Tibial nerve (tissue), 4 donors: Measurements from ENCODE around the gene RAB30. TPM values are rescaled to one million over a fixed set of nuclear protein-coding genes. Genes with fewer than 3 reads are reported as not detected.

ENCODE experiments used
- DNase-seq, 2 donors: peaks; one replicate each; pipeline ENCODE4 v3.0.0-alpha.2; 2019; ENCODE audit warnings: low spot score in 2 of 2
- H3K27ac ChIP-seq, 4 donors: fragments of 200-600 bp; sonication (generic) in 3 of 4; one replicate each; pipeline ENCODE4 v1.5.1; 2017 to 2019; ENCODE audit warnings: mild to moderate bottlenecking in 1 of 4
- H3K27me3 ChIP-seq, 2 donors: fragments of 200-600 bp; sonication (generic) in 1 of 2; one replicate each; pipeline versions ENCODE4 v1.5.1 to v1.6.0; 2017 to 2019
- H3K36me3 ChIP-seq, 3 donors: fragments of 200-600 bp; sonication (generic); one replicate each; pipeline ENCODE4 v1.5.1; 2018 to 2019
- H3K4me1 ChIP-seq, 4 donors: fragments of 200-600 bp; sonication (generic) in 3 of 4; one replicate each; pipeline ENCODE4 v1.5.1; 2017 to 2019
- H3K4me3 ChIP-seq, 4 donors: fragments of 200-600 bp; sonication (generic) in 3 of 4; one replicate each; pipeline ENCODE4 v1.5.1; 2017 to 2019; ENCODE audit warnings: mild to moderate bottlenecking in 1 of 4, moderate library complexity in 1 of 4
- H3K9me3 ChIP-seq, 4 donors: fragments of 200-600 bp; sonication (generic) in 3 of 4; one replicate each; pipeline ENCODE4 v1.5.1; 2017 to 2019
- CTCF ChIP-seq, 5 experiments: fragments of 200-600 bp in 3 of 5; fragments of 450-650 bp in 2 of 5; sonication (generic) in 3 of 5; IDR thresholded peaks; one replicate each; pipeline ENCODE4 v1.5.1; 2016 to 2019; ENCODE audit warnings: antibody characterized with exemption in 5 of 5, mild to moderate bottlenecking in 3 of 5, moderate library complexity in 2 of 5
- EP300 ChIP-seq, 2 donors: sonication (generic); formaldehyde crosslinking; IDR thresholded peaks; one replicate each; pipeline ENCODE4 v1.6.1; 2017; ENCODE audit warnings: antibody characterized with exemption in 2 of 2, mild to moderate bottlenecking in 1 of 2
- POLR2A ChIP-seq, 2 donors: fragments of 450-650 bp; IDR thresholded peaks; one replicate each; pipeline ENCODE4 v1.6.1; 2017; ENCODE audit warnings: antibody characterized with exemption in 2 of 2, mild to moderate bottlenecking in 2 of 2, moderate library complexity in 2 of 2
- WGBS, 2 donors: methylation state at CpG; one replicate each; pipeline ENCODE4 v1.1.5; 2018; 5-methylcytosine and 5-hydroxymethylcytosine counted together
- total RNA-seq, 4 donors: library from RNA; depleted of rRNA; stranded (reverse); fragments of >200 nt; gene quantifications; one replicate each; pipeline ENCODE4 v1.1.0, GENCODE V29; 2016

The RAB30 gene
- total RNA-seq, 4 donors from 2014 or later, result 19.8 to 50.4 (median 31.2) TPM

GRCh38 chr11:83057721-83058120 lies 14.0 kb downstream of the RAB30 start:
- no peak for DNase-seq

DNA sequence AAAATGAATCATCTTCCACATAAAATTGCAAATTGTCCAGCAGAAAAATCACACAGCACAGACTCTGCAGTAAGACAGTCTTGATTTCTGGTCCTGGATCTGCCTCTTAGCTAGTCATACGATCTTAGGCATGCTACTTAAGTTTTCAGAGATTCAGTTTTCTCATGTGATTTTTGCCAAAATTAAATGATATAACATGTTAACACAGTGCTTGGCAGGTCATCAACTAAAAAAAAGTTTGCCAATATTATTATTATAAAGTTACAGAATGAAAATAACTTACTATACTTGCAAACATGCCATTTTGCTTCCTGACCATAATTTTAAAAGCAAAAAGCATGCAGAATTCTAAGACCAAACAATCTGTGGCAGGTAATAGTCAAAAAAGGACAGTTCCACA lies 15.1 kb downstream of the RAB30 start:
- Histone ChIP-seq H3K36me3 (peaks cover 0 to 3% (median 0%) of the 10 kb centered on the region in 3 donors), H3K4me1 (peaks cover 0 to 34% (median 21%) of the 10 kb centered on the region in 4 donors), H3K4me3 (no peak overlapping the region), H3K27ac (no peak overlapping the region), H3K27me3 (no peaks in the 10 kb centered on the region), H3K9me3 (no peaks in the 10 kb centered on the region)
- DNase-seq, result no peak
- TF ChIP-seq EP300 (IDR thresholded peaks at IDR 0.05), result no peak
- no peak for TF ChIP-seq POLR2A (IDR thresholded peaks at IDR 0.05)
- no peak for TF ChIP-seq CTCF (IDR thresholded peaks at IDR 0.05)
- WGBS, 2 donors, result 66 to 69% methylated on average over 1 of the region's 1 CpG

More at GRCh38 chr11:83057721-83058120, 14.0 kb downstream of the RAB30 start:
- TF ChIP-seq CTCF (IDR thresholded peaks at IDR 0.05), result no peak
- H3K36me3 ChIP-seq, result peaks cover 0 to 3% (median 0%) of the 10 kb centered on the region in 3 donors
- peaks cover 0 to 32% (median 16%) of the 10 kb centered on the region in 4 donors for H3K4me1 ChIP-seq
- H3K27ac ChIP-seq, result no peak overlapping the region
- H3K9me3 ChIP-seq, result no peaks in the 10 kb centered on the region
- 85 to 95% methylated on average over 3 of the region's 3 CpGs for WGBS, 2 donors
- H3K4me3 ChIP-seq, result no peak overlapping the region
- no peaks in the 10 kb centered on the region for H3K27me3 ChIP-seq

DNA sequence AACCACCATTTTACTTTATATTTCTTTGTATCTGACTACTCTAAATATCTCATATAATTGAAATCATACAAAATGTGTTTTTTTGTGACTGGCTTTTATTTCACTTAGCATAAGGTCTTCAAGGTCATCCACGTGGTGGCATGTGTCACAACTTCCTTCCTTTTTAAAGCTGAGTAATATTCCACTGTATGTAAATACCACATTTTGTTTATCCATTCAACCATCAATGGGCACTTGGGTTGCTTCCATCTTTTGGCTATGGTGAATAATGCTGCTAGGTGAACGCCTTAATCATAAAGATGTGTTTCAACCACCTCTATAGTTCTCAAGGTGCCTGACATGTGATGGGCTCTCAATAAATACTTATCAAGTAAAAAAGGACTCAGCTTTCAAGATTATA lies 15.5 kb downstream of the RAB30 start:
- Histone ChIP-seq H3K9me3 (peaks cover 0 to 2% (median 0%) of the 10 kb centered on the region in 4 donors), H3K4me3 (no peak overlapping the region), H3K36me3 (peaks cover 0 to 3% (median 0%) of the 10 kb centered on the region in 3 donors), H3K27me3 (no peaks in the 10 kb centered on the region), H3K27ac (no peak overlapping the region), H3K4me1 (peaks cover 0 to 37% (median 23%) of the 10 kb centered on the region in 4 donors)
- WGBS, 2 donors, result 78 to 79% methylated on average over 2 of the region's 2 CpGs
- TF ChIP-seq POLR2A (IDR thresholded peaks at IDR 0.05), result no peak
- no peak for TF ChIP-seq CTCF (IDR thresholded peaks at IDR 0.05)
- TF ChIP-seq EP300 (IDR thresholded peaks at IDR 0.05), result no peak
- DNase-seq, result no peak

DNA sequence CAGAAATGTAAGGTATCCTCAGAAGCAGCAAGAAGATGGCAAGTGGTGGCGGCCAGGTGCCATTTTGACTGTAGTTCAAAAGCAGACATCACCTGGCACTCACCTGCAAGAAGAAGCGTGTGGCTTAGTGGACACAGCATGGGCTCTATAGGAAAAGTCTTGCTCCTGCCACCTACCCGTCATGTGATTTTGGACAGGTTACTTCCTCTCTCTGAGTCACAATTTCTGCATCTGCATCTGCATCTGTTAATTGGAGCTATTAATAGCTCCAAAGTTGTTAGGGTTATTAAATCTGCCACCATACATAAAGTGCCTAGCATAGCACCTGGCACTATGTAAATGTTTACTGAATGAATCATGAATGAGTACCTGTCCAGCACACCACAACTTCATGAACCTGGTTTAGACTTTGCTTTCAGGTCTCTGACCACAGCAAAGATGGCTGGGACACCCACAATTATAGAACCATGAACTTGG lies 16.8 kb downstream of the RAB30 start:
- DNase-seq, result no peak
- H3K4me3 ChIP-seq, result no peak overlapping the region
- no peak overlapping the region for H3K27ac ChIP-seq
- H3K9me3 ChIP-seq, result peaks cover 0 to 9% (median 0%) of the 10 kb centered on the region in 4 donors
- H3K27me3 ChIP-seq, result no peaks in the 10 kb centered on the region
- 89 to 94% methylated on average over 3 of the region's 3 CpGs for WGBS, 2 donors
- TF ChIP-seq EP300 (IDR thresholded peaks at IDR 0.05) (no peak), CTCF (IDR thresholded peaks at IDR 0.05) (no peak), POLR2A (IDR thresholded peaks at IDR 0.05) (no peak)
- peaks cover 0 to 37% (median 23%) of the 10 kb centered on the region in 4 donors for H3K4me1 ChIP-seq
- peaks cover 0 to 3% (median 0%) of the 10 kb centered on the region in 3 donors for H3K36me3 ChIP-seq

DNA sequence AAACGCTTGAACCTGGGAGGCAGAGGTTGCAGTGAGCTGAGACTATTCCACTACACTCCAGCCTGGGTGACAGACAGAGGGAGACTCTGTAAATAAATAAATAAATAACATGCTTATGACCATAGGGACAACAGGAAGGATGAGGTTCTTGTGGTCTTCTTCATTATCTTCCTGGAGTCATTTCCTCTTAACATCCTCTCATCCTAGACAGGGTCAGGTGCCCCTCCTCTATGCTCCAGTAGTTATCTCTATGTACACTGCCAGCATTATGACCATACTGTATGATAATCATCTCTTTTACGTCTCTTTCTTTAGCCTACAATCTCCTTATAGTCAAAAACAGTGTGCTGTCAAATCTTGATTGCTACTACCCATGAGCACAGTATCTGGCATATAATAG lies 17.7 kb downstream of the RAB30 start:
- Histone ChIP-seq H3K9me3 (peaks cover 0 to 9% (median 0%) of the 10 kb centered on the region in 4 donors), H3K4me3 (no peak overlapping the region), H3K27me3 (no peaks in the 10 kb centered on the region), H3K4me1 (peaks cover 0 to 37% (median 23%) of the 10 kb centered on the region in 4 donors), H3K27ac (no peak overlapping the region), H3K36me3 (peaks cover 0 to 3% (median 0%) of the 10 kb centered on the region in 3 donors)
- WGBS, 2 donors, result 90 to 93% methylated on average over 2 of the region's 2 CpGs
- DNase-seq, result no peak
- TF ChIP-seq EP300 (IDR thresholded peaks at IDR 0.05), result no peak
- TF ChIP-seq CTCF (IDR thresholded peaks at IDR 0.05), result no peak
- TF ChIP-seq POLR2A (IDR thresholded peaks at IDR 0.05), result no peak
